Muscle of arm (tissue), 12 donors: ENCODE measurements around the gene C12orf42. TPM values are rescaled to one million over a fixed set of nuclear protein-coding genes. Genes with fewer than 3 reads are reported as not detected.
A peak's percentile ranks its signal among the peaks of the same experiment; 100 is the strongest.

ENCODE experiments used
- DNase-seq: peaks from one replicate; pipeline ENCODE4 v3.0.0-alpha.2; 2013
- polyA plus RNA-seq, 12 donors: library from polyadenylated mRNA; unstranded; fragments of 120-200 nt; gene quantifications; one replicate each; pipeline ENCODE4 v1.2.1, GENCODE V29; 2013; ENCODE audit not compliant: insufficient read length in 12 of 12

Gene C12orf42
- polyA plus RNA-seq, 12 donors: 0.84 to 4.0 (median 2.4) TPM; not detected in 2

GRCh38 chr12:103269946-103270345, 225.8 kb downstream of the C12orf42 start:
- DNase-seq: peak; percentile 13

GRCh38 chr12:103268831-103269514, 226.8 kb downstream of the C12orf42 start:
- no peak for DNase-seq

- DNase-seq: no peak
Measured at GRCh38 chr12:103257763-103258162, 238.0 kb downstream of the C12orf42 start.

Other genes with a start within 250 kb of the C12orf42 start
- 10 to 100 TPM in 1 of 12 donors, 1 to 10 TPM in 9, not detected in 2; 1.1 to 23.7 (median 2.7) TPM for gene STAB2, start 91.3 kb upstream of the C12orf42 start, polyA plus RNA-seq